ENCODE results near the gene PXN. TPM values are rescaled to one million over a fixed set of nuclear protein-coding genes. Genes with fewer than 3 reads are reported as not detected.
A peak's percentile ranks its signal among the peaks of the same experiment; 100 is the strongest.

Gene PXN
- total RNA-seq, 1 donor: 63.0 TPM

DNA sequence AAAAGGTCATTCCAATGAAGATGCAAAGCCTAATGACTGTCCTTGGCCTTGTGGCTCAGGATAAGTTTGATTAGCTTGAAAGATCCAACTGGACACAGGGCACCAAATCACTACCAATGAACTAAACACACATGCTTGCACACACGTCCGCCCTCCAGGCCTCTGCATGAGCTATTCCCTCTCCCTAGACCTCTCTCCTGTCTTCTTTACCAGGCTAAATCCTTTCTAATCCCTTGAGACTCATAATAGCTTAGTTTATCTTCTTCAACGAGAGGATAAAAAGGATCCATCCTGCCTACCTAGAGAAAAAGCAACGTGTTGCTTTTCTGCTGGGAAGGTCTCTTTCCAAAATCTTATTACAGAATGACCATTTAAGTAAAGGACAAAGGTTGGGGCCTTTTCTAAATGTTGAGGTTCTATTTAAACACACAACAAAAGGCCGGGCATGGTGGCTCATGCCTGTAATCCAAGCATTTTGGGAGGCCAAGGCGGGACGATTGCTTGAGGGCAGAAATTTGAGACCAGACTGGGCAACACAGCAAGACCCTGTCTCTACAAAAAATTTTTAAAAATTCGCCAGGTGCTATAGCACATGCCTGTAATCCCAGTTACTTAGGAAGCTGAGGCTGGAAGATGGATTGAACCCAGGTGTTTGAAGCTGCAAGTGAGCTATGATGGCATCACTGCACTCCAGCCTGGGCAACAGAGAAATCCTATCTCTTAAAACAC is 22.4 kb downstream of the PXN start:
- DNase-seq (ENCODE audit: low read depth): peak; percentile 67
- no peak overlapping the region for H3K4me3 ChIP-seq (ENCODE audit: low read depth, low read length)
- TF ChIP-seq, protein P1, sequence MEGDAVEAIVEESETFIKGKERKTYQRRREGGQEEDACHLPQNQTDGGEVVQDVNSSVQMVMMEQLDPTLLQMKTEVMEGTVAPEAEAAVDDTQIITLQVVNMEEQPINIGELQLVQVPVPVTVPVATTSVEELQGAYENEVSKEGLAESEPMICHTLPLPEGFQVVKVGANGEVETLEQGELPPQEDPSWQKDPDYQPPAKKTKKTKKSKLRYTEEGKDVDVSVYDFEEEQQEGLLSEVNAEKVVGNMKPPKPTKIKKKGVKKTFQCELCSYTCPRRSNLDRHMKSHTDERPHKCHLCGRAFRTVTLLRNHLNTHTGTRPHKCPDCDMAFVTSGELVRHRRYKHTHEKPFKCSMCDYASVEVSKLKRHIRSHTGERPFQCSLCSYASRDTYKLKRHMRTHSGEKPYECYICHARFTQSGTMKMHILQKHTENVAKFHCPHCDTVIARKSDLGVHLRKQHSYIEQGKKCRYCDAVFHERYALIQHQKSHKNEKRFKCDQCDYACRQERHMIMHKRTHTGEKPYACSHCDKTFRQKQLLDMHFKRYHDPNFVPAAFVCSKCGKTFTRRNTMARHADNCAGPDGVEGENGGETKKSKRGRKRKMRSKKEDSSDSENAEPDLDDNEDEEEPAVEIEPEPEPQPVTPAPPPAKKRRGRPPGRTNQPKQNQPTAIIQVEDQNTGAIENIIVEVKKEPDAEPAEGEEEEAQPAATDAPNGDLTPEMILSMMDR (IDR thresholded peaks at IDR 0.05; ENCODE audit: insufficient read depth, low read depth, low read length): no peak

DNA sequence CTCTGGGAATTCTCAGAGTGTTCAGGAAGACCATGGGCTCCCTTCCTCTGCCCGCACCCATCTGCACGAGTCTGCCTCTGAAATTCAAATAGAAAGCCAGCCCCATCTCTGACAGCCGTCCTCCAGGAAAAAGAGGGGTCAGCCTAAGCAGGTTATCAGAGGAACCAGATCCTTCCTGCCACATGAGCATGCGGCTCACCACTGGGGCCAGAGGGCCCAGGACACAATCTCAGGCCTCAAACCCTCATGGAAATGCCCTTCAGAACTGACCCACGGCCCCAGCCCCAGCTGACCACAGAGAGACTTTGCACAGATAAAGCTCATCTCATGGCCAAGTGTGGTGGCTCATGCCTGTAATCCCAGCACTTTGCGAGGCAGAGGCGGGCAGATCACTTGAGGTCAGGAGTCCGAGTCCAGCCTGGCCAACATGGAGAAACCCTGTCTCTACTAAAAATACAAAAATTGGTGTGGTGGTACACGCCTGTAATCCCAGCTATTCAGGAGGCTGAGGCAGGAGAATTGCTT is 23.2 kb downstream of the PXN start:
- no peak overlapping the region for H3K4me3 ChIP-seq (ENCODE audit: low read depth, low read length)
- DNase-seq (ENCODE audit: low read depth): peak; percentile 80
- TF ChIP-seq, protein P1 (IDR thresholded peaks at IDR 0.05; ENCODE audit: insufficient read depth, low read depth, low read length): no peak

DNA sequence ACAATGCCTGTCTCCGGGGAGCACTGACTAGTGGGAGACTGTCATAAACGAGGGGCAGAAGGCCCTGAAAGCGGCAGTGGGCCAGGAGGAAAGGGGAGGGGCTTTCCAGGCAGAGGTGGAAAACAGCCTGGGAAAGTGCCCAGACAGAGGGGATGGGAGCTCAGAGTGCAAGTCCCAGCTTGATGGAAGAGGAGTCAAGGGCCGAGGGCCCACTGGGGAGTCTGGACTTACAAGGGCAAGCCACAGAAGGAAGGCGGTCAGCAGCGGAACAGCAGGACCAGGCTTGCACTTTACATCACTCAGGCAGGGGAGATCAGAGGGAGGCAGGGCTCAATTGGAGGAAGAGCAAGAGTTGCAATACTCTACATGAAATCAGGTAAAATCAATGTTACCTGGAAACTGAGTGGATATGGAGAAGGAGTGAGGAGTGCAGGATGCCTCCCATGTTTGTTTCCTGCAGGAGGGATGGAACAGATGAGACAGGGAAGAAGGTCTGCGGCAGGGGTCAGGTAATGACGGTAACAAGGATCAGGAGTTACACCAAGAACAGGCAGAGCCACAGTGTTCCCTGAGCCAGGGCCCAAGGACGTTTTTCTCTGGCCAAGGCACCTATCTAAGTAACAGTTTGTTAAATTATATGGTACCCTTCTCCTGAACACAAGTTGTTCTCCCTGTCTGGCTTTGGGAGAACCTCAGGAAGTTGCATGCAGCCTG is 23.8 kb downstream of the PXN start:
- DNase-seq (ENCODE audit: low read depth): no peak
- TF ChIP-seq, protein P1 (IDR thresholded peaks at IDR 0.05; ENCODE audit: insufficient read depth, low read depth, low read length): no peak
- no peak overlapping the region for H3K4me3 ChIP-seq (ENCODE audit: low read depth, low read length)

DNA sequence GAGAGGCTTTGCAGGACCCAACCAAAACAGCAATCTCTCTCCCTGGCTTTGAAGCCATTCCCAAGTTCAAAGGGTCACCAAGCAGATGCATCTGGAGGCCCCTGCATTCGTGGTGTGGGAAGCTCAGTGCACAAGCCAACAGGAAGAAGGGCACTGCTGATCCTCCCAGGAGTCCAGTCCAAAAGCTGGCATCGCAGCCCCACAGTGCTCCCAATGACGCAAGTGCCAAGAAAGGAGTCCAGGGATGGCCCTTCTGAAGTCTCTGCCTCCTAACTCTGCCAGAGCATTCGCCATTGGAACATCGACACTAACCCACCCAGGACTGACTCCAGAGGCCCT is 25.1 kb downstream of the PXN start:
- no peak overlapping the region for H3K4me3 ChIP-seq (ENCODE audit: low read depth, low read length)
- TF ChIP-seq, protein P1 (IDR thresholded peaks at IDR 0.05; ENCODE audit: insufficient read depth, low read depth, low read length): no peak
- peak; percentile 54 for DNase-seq (ENCODE audit: low read depth)

DNA sequence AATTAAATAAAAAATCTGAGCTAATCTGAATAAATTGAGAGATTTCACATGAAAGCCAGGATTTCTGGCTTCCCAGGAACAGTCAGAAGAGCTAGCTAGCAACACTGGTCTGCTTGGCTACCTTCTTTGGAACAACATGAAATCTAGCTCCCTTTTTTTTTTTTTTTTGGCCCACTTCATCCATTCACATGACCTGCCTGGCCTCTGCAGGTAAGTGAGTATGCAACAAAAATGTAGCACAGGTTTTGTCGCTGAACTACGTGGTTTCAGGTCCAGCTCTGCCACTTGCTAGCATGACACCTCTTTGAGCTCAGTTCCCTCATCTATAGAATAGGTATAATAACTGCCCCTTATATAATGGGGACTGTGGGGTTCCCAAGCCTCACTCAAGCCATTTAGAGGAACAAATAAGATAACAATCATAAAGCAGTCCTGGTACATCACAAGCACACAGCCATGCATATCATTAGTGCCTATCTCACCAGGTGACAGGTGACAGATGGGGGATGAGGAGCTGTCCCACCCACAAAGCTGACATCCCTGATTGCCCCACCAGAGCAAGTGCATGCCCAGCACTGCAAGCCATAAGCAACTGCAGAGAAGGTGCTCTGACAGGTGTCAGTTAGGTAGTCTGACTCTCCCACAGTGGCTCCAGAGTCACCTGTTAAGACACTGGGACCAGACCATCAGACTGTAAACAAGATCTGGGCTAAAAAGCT is 25.6 kb downstream of the PXN start:
- TF ChIP-seq, protein P1 (IDR thresholded peaks at IDR 0.05; ENCODE audit: insufficient read depth, low read depth, low read length): no peak
- no peak overlapping the region for H3K4me3 ChIP-seq (ENCODE audit: low read depth, low read length)
- DNase-seq (ENCODE audit: low read depth): no peak

DNA sequence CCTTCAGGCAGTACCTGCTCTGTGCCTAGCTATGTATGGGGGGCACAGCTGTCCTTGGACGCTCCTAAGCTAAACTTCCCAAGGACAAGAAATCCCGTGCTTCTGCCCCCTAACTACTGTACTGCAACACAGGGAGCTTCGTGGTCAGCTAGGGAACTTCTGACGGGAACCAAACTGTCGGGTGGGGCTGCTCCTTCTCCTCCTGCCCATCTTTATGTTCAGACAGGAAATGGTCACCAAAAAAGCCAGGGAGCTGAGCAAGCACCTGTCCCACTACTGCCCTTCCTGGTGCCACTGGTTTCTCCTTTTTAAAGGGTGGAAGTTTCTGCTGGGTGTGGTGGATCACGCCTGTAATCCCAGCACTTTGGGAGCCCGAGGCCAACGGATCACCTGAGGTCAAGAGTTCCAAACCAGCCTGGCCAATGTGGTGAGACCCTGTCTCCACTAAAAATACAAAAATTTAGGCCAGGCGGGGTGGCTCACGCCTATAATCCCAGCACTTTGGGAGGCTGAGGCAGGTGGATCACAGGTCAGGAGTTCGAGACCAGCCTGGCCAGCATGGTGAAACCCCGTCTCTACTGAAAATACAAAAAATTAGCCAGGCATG is 26.6 kb downstream of the PXN start:
- H3K4me3 ChIP-seq (ENCODE audit: low read depth, low read length): no peak overlapping the region
- TF ChIP-seq, protein P1 (IDR thresholded peaks at IDR 0.05; ENCODE audit: insufficient read depth, low read depth, low read length): no peak
- no peak for DNase-seq (ENCODE audit: low read depth)
